ENCODE measurements around the gene CLP1.

GRCh38 chr11:57622263-57622662 lies 35.3 kb upstream of the CLP1 start:
- no peak for TF ChIP-seq CTCF (optimal IDR thresholded peaks at IDR 0.05 in 1 of 3, IDR thresholded peaks at IDR 0.05 in 1 of 3, conservative IDR thresholded peaks at IDR 0.05 in 1 of 3; ENCODE audit: extremely low read depth in 1 of 3, insufficient read depth in 2 of 3, low read length in 3 of 3)
- no peak for TF ChIP-seq EZH2 (IDR thresholded peaks at IDR 0.05; ENCODE audit: low read length)
